ENCODE results near the gene TUBB2B.

DNA sequence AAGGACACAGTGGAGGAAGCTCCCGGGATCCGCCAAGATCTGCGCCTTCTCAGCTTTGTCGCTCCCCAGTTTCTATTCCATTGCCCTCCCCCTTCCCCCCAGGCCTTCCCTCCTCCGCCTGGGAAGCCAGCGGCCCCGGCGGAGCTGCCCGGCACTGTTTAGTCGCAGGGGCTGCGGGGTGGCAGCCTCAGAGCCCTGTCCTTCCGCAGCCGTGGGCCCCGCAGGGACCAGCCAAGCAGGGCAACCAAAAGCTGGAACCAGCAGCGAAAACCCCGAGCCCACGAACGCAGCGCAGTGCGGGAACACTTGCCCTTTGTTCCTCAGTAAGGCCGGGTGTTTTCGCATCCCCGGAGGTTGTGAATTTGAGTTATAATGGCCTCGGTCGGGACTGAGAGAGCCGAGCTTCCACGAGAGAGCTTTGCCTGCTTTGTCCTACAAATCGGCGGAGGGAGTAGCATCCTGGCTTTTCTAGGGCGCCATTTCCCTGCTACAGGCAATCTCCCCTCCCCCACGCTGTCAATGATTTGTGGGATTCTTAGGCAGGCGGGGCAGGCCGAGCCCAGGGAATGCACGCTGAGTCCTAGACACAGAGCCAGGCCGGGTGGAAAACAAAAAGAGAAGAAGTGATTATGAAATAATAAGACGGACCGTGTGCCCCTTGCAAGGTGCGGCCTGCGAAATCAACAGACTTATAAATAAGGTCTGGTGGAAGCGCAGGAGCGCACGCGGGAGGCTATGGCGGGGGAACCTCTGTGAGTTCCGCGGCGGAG is 4.0 kb upstream of the TUBB2B start:
- TF ChIP-seq POLR2AphosphoS5 (IDR thresholded peaks at IDR 0.05; ENCODE audit: insufficient read depth, low read depth, low read length): no peak
- no peak for TF ChIP-seq POLR2A (IDR thresholded peaks at IDR 0.05; ENCODE audit: low read depth, low read length)
- TF ChIP-seq, protein P1, sequence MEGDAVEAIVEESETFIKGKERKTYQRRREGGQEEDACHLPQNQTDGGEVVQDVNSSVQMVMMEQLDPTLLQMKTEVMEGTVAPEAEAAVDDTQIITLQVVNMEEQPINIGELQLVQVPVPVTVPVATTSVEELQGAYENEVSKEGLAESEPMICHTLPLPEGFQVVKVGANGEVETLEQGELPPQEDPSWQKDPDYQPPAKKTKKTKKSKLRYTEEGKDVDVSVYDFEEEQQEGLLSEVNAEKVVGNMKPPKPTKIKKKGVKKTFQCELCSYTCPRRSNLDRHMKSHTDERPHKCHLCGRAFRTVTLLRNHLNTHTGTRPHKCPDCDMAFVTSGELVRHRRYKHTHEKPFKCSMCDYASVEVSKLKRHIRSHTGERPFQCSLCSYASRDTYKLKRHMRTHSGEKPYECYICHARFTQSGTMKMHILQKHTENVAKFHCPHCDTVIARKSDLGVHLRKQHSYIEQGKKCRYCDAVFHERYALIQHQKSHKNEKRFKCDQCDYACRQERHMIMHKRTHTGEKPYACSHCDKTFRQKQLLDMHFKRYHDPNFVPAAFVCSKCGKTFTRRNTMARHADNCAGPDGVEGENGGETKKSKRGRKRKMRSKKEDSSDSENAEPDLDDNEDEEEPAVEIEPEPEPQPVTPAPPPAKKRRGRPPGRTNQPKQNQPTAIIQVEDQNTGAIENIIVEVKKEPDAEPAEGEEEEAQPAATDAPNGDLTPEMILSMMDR (IDR thresholded peaks at IDR 0.05; ENCODE audit: extremely low read depth in 1 of 2, insufficient read depth in 1 of 2, low read depth in 1 of 2, low read length in 2 of 2): no peak
- TF ChIP-seq, protein P2, sequence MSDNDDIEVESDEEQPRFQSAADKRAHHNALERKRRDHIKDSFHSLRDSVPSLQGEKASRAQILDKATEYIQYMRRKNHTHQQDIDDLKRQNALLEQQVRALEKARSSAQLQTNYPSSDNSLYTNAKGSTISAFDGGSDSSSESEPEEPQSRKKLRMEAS (IDR thresholded peaks at IDR 0.05; ENCODE audit: insufficient read depth, insufficient read length): no peak
- no peak for TF ChIP-seq JUN (IDR thresholded peaks at IDR 0.05; ENCODE audit: borderline replicate concordance, insufficient read depth, insufficient read length, low read depth)
- peak; percentile 88 for TF ChIP-seq EZH2 (IDR thresholded peaks at IDR 0.05; ENCODE audit: borderline replicate concordance, low read depth, low read length, severe bottlenecking)
